ENCODE results near the gene PTPRF.

- TF ChIP-seq SIN3A (IDR thresholded peaks at IDR 0.05; ENCODE audit: borderline replicate concordance, insufficient read depth, low read length) (no peak), POLR2AphosphoS5 (IDR thresholded peaks at IDR 0.05; ENCODE audit: low read depth, low read length) (no peak)
Observed at GRCh38 chr1:43669878-43670277, 139.2 kb downstream of the PTPRF start.

All from PFSK-1 (cell line).